BLaER1 treated with 17β-estradiol and CSF1 and Interleukin-3, amounts not matched to agents 10 nM and 100 nM (cell line): Measurements from ENCODE around the gene DDX54.

ENCODE experiments used
- H3K27ac ChIP-seq, 11 experiments: shearing (Covaris generic); formaldehyde crosslinking; 2 replicates each; pipeline ENCODE4 v1.8.1; 2022
- H3K27me3 ChIP-seq, 11 experiments: shearing (Covaris generic); formaldehyde crosslinking; 2 replicates each; pipeline ENCODE4 v1.8.1; 2022
- H3K36me3 ChIP-seq, 11 experiments: shearing (Covaris generic); formaldehyde crosslinking; 2 replicates each; pipeline ENCODE4 v1.8.1; 2022
- H3K4me1 ChIP-seq, 10 experiments: shearing (Covaris generic); formaldehyde crosslinking; 2 replicates each; pipeline ENCODE4 v1.8.1; 2022
- H3K4me2 ChIP-seq, 11 experiments: shearing (Covaris generic); formaldehyde crosslinking; 2 replicates each; pipeline ENCODE4 v1.8.1; 2022
- H3K4me3 ChIP-seq, 10 experiments: shearing (Covaris generic); formaldehyde crosslinking; 2 replicates each; pipeline ENCODE4 v1.8.1; 2022
- H3K9ac ChIP-seq, 11 experiments: shearing (Covaris generic); formaldehyde crosslinking; 2 replicates each; pipeline ENCODE4 v1.8.1; 2022
- H3K9me3 ChIP-seq, 11 experiments: shearing (Covaris generic); formaldehyde crosslinking; replicated peaks in 1 of 11; 2 replicates each; pipeline ENCODE4 v1.8.1; 2022
- H4K20me1 ChIP-seq, 11 experiments: shearing (Covaris generic); formaldehyde crosslinking; 2 replicates each; pipeline ENCODE4 v1.8.1; 2022
- Cebpa-rat ChIP-seq, 11 experiments: shearing (Covaris generic); IDR thresholded peaks; 2 replicates each; pipeline ENCODE4 v1.8.1; 2022

Gene DDX54

DNA sequence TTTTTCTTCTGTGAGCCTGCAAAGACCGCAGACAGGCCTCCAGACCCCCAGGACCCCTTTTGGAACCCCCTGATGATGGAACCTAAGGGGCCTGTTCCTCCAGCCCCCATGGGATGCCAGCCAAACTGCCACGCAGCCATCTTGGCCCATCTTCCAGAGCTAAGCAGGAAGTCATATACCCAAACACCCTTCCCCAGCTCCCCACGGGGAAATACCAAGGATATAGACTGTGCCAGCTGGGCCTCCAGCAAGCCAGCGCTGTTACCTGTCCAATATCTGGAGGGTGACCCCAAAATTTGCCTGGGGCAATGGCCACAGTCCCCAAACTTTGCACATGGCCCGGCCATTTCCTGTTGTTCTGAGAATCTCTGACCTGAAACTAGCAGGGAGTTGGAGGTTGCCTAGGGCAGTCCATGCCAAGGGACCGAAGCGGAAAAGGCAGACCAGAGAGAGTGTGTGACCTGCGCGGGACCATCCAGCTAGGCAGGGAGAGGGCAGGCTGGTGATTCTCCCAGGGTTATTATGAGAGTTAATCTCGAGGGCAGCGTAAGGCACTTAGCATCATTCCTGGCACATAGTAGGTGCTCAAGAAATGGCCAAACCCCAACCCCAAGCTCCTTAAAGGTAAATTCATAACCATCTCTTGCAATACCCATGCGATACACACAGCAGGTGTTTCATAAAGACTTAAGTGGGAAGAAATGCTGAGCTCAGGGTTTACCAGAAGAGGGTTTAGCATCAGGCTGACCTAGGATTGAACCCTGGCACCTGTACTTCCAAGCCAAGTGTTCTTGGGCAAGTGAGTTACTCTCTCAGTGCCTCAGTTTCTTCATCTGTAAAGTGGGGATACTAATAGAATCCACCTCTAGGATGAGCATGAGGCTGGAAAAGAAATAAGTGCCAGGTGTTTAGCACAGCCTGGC lies 47.2 kb downstream of the DDX54 start:
- H3K9ac ChIP-seq: no peak overlapping the region
- no peaks in the 10 kb centered on the region for H3K9me3 ChIP-seq
- peaks cover 67 to 93% (median 79%) of the 10 kb centered on the region in 10 experiments for H3K4me1 ChIP-seq
- H3K4me3 ChIP-seq: no peak overlapping the region
- no peaks in the 10 kb centered on the region for H3K36me3 ChIP-seq
- H4K20me1 ChIP-seq: peaks cover 0 to 15% (median 0%) of the 10 kb centered on the region in 11 experiments; a peak in 4 of 22 replicates
- peaks cover 0 to 14% (median 6%) of the 10 kb centered on the region in 11 experiments; a peak in 8 of 22 replicates for H3K27me3 ChIP-seq
- peak overlapping the region in 7 of 11 experiments; percentile 22 to 45 (median 31); a peak in 11 of 22 replicates for H3K27ac ChIP-seq
- no peak for TF ChIP-seq Cebpa-rat (IDR thresholded peaks at IDR 0.05)
- peak overlapping the region in 10 of 11 experiments; percentile 15 to 99 (median 96); a peak in 18 of 22 replicates for H3K4me2 ChIP-seq

DNA sequence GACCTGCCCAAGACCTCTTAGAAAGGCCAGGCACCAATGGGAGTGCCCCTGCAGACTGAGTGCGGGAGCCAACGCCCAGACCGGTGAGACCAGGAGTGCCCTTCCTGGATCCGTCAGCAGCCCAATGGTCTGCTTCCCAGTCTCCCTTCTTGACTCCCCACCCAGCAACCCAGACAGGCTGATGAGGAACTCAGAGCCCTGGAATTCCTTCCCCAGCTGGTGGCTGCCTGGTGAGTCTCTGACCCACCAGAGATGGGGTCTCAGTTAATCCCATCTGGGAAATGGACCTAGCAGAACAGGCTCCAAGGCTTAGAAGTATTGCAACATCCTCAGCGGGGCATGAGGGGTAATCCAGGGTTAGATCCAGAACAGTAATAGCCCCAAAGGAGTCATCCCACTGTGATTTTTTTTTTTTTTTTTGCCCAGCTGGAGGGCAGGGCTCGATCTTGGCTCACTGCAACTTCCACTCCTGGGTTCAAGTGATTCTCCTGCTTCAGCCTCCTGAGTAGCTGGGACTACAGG lies 48.2 kb downstream of the DDX54 start:
- no peak overlapping the region for H3K4me3 ChIP-seq
- H3K27ac ChIP-seq: peak overlapping the region in 6 of 11 experiments; percentile 2 to 69 (median 37); a peak in 10 of 22 replicates
- TF ChIP-seq Cebpa-rat (IDR thresholded peaks at IDR 0.05): peak in 2 of 11 experiments; percentile 42 to 66; a peak in 4 of 22 replicates
- H3K9ac ChIP-seq: peak overlapping the region in 1 of 11 experiments; percentile 86; a peak in 1 of 22 replicates
- H3K9me3 ChIP-seq: no peaks in the 10 kb centered on the region
- no peaks in the 10 kb centered on the region for H3K36me3 ChIP-seq
- peaks cover 0 to 14% (median 6%) of the 10 kb centered on the region in 11 experiments; a peak in 8 of 22 replicates for H3K27me3 ChIP-seq
- H3K4me1 ChIP-seq: peaks cover 56 to 93% (median 77%) of the 10 kb centered on the region in 10 experiments
- peaks cover 0 to 23% (median 0%) of the 10 kb centered on the region in 11 experiments; a peak in 5 of 22 replicates for H4K20me1 ChIP-seq
- peak overlapping the region; percentile 95 to 99 (median 97); a peak in 20 of 22 replicates for H3K4me2 ChIP-seq

- Histone ChIP-seq H3K27me3 (peaks cover 0 to 14% (median 6%) of the 10 kb centered on the region in 11 experiments; a peak in 8 of 22 replicates), H4K20me1 (peaks cover 0 to 24% (median 0%) of the 10 kb centered on the region in 11 experiments; a peak in 5 of 22 replicates), H3K9me3 (no peaks in the 10 kb centered on the region), H3K4me3 (peak overlapping the region; percentile 50 to 73 (median 56); a peak in 19 of 20 replicates), H3K4me2 (peak overlapping the region; percentile 95 to 99 (median 97)), H3K36me3 (no peaks in the 10 kb centered on the region), H3K4me1 (peaks cover 49 to 92% (median 74%) of the 10 kb centered on the region in 10 experiments), H3K27ac (peak overlapping the region in 10 of 11 experiments; percentile 12 to 69 (median 40); a peak in 15 of 22 replicates), H3K9ac (peak overlapping the region in 10 of 11 experiments; percentile 14 to 86 (median 48); a peak in 14 of 22 replicates)
- TF ChIP-seq Cebpa-rat (IDR thresholded peaks at IDR 0.05): no peak
Measured at GRCh38 chr12:113136128-113136989, 48.9 kb downstream of the DDX54 start.

- Histone ChIP-seq H3K27me3 (peaks cover 0 to 14% (median 6%) of the 10 kb centered on the region in 11 experiments; a peak in 8 of 22 replicates), H3K27ac (peak within 1 kb of the TSS; percentile 12 to 78 (median 51); a peak in 18 of 22 replicates), H3K4me3 (peak within 1 kb of the TSS; percentile 50 to 73 (median 56)), H3K9me3 (no peaks in the 10 kb centered on the region), H3K4me1 (peaks cover 46 to 92% (median 73%) of the 10 kb centered on the region in 10 experiments), H4K20me1 (peaks cover 0 to 24% (median 0%) of the 10 kb centered on the region in 11 experiments; a peak in 5 of 22 replicates), H3K36me3 (no peaks in the 10 kb centered on the region), H3K4me2 (peak within 1 kb of the TSS; percentile 95 to 99 (median 97)), H3K9ac (peak within 1 kb of the TSS; percentile 38 to 86 (median 60); a peak in 21 of 22 replicates)
- TF ChIP-seq Cebpa-rat (IDR thresholded peaks at IDR 0.05): no peak
Measured at GRCh38 chr12:113135178-113136127, 49.8 kb downstream of the DDX54 start, which contains the start of gene RASAL1. Gene RASAL1, minus strand, starts transcription at chr12:113135761. Its CDS starts 299 bp downstream, at chr12:113135462.

GRCh38 chr12:113134521-113134951 lies 50.7 kb downstream of the DDX54 start:
- H3K36me3 ChIP-seq: no peaks in the 10 kb centered on the region
- H3K9me3 ChIP-seq: no peaks in the 10 kb centered on the region
- H3K9ac ChIP-seq: peak overlapping the region in 8 of 11 experiments; percentile 39 to 86 (median 67); a peak in 14 of 22 replicates
- H3K4me1 ChIP-seq: peaks cover 51 to 94% (median 81%) of the 10 kb centered on the region in 10 experiments
- peak overlapping the region in 5 of 11 experiments; percentile 43 to 78 (median 74); a peak in 9 of 22 replicates for H3K27ac ChIP-seq
- H4K20me1 ChIP-seq: peaks cover 0 to 30% (median 0%) of the 10 kb centered on the region in 11 experiments; a peak in 6 of 22 replicates
- H3K4me3 ChIP-seq: peak overlapping the region; percentile 50 to 73 (median 56); a peak in 18 of 20 replicates
- peak overlapping the region; percentile 95 to 99 (median 97) for H3K4me2 ChIP-seq
- H3K27me3 ChIP-seq: peaks cover 0 to 14% (median 6%) of the 10 kb centered on the region in 11 experiments; a peak in 8 of 22 replicates
- TF ChIP-seq Cebpa-rat (IDR thresholded peaks at IDR 0.05): no peak

DNA sequence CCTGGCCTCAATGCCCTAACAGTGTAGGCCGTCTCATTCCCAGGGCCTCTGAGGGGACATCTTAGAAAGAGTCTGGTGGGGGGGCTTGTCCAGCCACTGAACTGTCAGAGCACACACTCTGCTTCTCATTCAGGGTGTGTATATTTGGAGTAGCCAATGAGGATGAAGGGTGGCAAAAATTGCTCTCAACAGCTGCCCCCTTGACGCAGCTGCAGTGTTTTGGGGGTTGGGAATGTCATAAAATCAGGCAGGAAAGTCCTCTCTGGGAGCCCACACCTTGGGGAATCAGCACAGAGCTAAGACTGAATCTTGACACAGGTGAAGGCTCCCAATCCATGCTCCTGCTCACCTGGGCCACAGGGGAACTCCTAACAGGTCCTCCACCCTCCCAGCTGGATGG lies 51.2 kb downstream of the DDX54 start:
- Histone ChIP-seq H4K20me1 (peaks cover 0 to 34% (median 0%) of the 10 kb centered on the region in 11 experiments; a peak in 6 of 22 replicates), H3K36me3 (no peaks in the 10 kb centered on the region), H3K9me3 (no peaks in the 10 kb centered on the region), H3K27ac (peak overlapping the region in 3 of 11 experiments; percentile 65 to 78 (median 76); a peak in 3 of 22 replicates), H3K27me3 (peaks cover 0 to 14% (median 6%) of the 10 kb centered on the region in 11 experiments; a peak in 8 of 22 replicates), H3K4me2 (peak overlapping the region; percentile 95 to 99 (median 97)), H3K9ac (peak overlapping the region in 6 of 11 experiments; percentile 7 to 86 (median 77); a peak in 9 of 22 replicates), H3K4me1 (peaks cover 51 to 98% (median 86%) of the 10 kb centered on the region in 10 experiments), H3K4me3 (peak overlapping the region in 7 of 10 experiments; percentile 50 to 73 (median 56); a peak in 12 of 20 replicates)
- no peak for TF ChIP-seq Cebpa-rat (IDR thresholded peaks at IDR 0.05)
